ENCODE measurements around the gene HPF1.

DNA sequence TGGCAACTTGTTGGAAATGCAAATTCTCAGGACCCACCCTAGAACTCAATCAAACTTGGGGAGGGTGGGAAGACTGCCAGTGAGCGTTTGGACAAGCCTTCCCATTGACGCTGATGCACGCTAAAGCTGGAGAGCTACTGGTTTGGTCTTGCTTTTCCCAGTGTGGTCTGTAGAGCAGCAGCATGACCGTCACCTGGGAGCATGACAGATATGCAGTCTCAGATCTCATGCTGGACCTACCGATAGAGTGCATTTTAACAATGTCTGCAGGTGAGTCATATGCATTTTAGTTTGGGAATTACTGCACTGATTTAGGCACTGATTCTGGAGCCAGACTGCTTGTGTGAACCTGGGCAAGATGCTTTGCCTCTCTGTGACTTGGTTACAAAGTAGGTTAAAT is 27.2 kb downstream of the HPF1 start:
- TF ChIP-seq, protein P1, sequence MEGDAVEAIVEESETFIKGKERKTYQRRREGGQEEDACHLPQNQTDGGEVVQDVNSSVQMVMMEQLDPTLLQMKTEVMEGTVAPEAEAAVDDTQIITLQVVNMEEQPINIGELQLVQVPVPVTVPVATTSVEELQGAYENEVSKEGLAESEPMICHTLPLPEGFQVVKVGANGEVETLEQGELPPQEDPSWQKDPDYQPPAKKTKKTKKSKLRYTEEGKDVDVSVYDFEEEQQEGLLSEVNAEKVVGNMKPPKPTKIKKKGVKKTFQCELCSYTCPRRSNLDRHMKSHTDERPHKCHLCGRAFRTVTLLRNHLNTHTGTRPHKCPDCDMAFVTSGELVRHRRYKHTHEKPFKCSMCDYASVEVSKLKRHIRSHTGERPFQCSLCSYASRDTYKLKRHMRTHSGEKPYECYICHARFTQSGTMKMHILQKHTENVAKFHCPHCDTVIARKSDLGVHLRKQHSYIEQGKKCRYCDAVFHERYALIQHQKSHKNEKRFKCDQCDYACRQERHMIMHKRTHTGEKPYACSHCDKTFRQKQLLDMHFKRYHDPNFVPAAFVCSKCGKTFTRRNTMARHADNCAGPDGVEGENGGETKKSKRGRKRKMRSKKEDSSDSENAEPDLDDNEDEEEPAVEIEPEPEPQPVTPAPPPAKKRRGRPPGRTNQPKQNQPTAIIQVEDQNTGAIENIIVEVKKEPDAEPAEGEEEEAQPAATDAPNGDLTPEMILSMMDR (conservative IDR thresholded peaks at IDR 0.05): no peak
- no peak for TF ChIP-seq EZH2 (IDR thresholded peaks at IDR 0.05; ENCODE audit: low read depth)

All from PC-9 (cell line).